NCI-H82 (cell line): ENCODE measurements around the gene TCEAL1.
A peak's percentile ranks its signal among the peaks of the same experiment; 100 is the strongest.
"Not testable (repeated sequence)": the region's sequence is repeated elsewhere in the genome, so short reads cannot be mapped to it uniquely, and the experiment has no call there.

Experiments
- DNase-seq: peaks from one replicate; lab custom pipeline; 2025; lab: John Stamatoyannopoulos, UW

Gene TCEAL1

GRCh38 chrX:103635436-103635835 lies 6.7 kb downstream of the TCEAL1 start:
- no peak for DNase-seq

- no peak for DNase-seq
Measured at GRCh38 chrX:103637604-103638338, 9.0 kb downstream of the TCEAL1 start.

- peak; percentile 65 for DNase-seq
Measured at GRCh38 chrX:103638479-103639346, 9.9 kb downstream of the TCEAL1 start.

GRCh38 chrX:103640401-103641155 lies 11.8 kb downstream of the TCEAL1 start:
- no peak for DNase-seq

GRCh38 chrX:103644125-103644524 lies 15.3 kb downstream of the TCEAL1 start:
- no peak for DNase-seq

DNA sequence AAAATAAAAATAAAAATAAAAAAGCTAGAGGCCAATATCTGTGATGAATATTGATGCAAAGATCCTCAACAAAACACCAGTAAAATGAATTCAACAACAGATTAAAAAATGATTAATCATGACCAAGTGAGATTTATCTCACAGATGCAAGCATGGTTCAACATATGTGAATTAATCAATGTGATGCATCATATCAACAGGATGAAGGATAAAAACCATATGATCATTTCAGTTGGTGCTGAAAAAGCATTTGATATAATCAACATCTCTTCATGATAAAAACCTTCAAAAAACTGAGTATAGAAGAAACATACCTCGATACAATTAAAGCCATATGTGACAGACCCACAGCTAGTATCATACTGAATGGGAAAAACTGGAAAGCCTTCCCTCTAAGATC lies 18.9 kb downstream of the TCEAL1 start:
- DNase-seq, result no peak

- no peak for DNase-seq
Measured at GRCh38 chrX:103651151-103651773, 22.5 kb downstream of the TCEAL1 start.

DNA sequence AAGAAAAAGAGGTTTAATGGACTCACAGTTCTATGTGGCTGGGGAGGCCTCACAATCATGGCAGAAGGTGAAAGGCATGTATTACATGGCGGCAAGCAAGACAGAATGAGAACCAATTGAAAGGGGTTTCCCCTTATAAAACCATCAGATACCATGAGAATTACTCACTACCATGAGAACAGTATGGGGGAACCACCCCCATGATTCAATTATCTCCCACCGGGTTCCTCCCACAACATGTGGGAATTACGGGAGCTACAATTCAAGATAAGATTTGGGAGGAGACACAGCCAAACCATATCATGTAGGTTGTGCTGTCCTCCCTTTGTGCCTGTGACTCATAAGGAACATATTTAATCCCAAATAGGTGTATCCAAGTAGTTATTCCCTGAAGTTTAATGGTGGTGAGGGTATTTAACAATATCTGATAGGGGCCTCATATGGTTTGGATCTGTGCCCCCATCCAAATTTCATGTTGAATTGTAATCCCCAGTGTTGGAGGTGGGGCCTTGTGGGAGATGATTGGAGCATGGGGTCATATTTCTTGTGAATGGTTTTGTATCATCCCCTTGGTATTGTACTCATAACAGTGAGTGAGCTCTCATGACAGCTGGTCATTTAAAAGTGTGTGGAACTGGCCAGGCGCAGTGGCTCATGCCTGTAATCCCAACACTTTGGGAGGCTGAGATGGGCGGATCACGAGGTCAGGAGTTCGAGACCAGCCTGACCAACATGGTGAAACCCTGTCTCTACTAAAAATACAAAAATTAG lies 26.6 kb downstream of the TCEAL1 start:
- DNase-seq, result not testable (repeated sequence)

DNA sequence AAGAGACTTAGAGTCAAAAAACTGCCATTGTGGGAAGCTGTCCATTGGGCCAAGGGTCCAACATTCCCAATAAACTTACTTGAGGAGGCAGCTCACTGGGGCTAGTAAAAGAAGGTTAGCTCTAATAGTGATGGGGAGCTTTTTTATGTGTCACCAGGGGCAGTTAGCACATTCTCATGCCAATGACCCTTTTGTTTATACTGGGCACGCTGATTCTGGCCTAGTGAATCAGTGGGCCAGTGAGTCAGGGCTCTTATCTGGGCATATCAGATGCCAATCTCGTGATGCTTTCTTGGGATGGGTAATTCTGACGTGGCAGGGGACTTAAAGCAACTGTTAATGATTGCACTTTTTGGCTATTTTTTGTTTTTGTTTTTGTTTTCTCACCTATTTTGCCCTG lies 27.8 kb downstream of the TCEAL1 start:
- no peak for DNase-seq

DNA sequence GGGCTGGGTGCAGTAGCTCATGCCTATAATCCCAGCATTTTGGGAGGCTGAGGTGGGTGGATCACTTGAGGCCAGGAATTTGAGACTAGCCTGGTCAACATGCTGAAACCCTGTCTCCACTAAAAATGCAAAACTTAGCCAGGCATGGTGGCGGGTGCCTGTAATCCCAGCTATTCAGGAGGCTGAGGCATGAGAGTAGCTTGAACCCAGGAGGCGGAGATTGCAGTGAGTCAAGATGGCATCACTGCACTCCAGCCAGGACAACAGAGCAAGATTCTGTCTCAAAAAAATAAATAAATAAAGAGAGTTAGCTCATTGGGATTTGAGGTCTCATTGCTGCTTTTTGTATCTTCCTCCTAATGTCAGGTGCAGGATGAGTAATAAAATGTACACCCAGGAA lies 28.3 kb downstream of the TCEAL1 start:
- not testable (repeated sequence) for DNase-seq

- peak; percentile 3 for DNase-seq
Measured at GRCh38 chrX:103658681-103659433, 30.1 kb downstream of the TCEAL1 start.

- not testable (repeated sequence) for DNase-seq
Measured at GRCh38 chrX:103659460-103659859, 30.7 kb downstream of the TCEAL1 start.

GRCh38 chrX:103663981-103664762 lies 35.4 kb downstream of the TCEAL1 start:
- DNase-seq, result no peak

DNA sequence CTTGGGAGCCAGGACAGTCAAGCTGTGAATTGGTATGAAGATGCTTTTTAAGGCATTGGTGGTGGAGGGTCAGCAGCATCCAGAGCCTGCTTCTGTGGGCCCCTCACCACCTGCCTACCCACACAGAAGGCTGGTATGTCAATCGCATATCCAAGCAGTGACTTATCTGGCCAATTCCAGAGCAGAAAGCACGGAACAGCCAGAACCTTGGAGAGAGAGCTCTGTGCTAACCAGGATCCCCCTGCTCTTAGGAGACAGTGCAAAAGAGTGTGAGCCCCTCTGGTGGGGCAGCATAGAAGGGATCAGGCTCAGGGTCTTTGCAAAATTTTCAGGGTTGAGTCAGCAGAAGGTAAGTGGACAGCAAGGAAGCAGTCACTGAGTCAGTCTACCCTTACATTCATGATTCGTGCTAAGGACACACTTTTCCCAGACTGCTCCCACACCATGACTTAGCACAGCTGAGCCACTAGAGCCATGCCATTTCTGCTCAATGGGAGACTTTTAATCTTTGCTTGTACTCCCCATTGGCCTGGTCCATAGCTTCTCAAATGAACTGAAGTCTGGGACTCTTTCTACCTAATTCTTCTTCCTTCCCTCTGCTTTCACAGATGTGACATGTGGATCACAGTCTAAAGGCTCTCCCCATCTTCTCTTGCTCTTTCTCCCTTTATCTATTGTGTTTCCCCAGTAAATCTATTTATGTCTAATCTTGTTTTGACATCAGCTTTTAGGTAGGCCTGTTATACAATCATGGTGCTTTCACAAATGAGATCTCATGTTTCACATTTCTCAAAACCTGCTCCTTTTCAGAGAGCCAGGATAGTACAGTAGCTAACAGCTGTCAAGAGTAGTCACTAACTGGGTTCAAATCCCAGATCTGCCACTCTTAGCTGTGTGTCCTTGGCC lies 37.7 kb downstream of the TCEAL1 start:
- peak; percentile 56 for DNase-seq

DNA sequence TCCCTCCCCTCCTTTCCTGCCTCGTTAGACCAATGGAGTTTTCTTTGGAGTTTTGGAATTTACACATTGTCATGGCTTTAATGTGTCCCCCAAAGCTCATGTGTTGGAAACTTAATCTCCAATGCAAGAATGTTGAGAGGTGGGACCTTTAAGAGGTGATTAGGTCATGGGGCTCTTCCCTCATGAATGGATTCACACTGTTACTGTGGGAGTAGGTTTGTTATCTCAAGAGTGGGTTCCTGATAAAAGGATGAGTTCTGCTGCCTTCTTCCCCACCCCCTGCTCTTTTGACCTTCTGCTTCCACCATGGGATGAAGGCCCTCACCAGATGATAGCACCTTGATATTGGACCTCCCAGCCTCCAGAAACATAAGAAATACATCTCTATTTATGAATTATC lies 41.0 kb downstream of the TCEAL1 start:
- DNase-seq, result no peak

DNA sequence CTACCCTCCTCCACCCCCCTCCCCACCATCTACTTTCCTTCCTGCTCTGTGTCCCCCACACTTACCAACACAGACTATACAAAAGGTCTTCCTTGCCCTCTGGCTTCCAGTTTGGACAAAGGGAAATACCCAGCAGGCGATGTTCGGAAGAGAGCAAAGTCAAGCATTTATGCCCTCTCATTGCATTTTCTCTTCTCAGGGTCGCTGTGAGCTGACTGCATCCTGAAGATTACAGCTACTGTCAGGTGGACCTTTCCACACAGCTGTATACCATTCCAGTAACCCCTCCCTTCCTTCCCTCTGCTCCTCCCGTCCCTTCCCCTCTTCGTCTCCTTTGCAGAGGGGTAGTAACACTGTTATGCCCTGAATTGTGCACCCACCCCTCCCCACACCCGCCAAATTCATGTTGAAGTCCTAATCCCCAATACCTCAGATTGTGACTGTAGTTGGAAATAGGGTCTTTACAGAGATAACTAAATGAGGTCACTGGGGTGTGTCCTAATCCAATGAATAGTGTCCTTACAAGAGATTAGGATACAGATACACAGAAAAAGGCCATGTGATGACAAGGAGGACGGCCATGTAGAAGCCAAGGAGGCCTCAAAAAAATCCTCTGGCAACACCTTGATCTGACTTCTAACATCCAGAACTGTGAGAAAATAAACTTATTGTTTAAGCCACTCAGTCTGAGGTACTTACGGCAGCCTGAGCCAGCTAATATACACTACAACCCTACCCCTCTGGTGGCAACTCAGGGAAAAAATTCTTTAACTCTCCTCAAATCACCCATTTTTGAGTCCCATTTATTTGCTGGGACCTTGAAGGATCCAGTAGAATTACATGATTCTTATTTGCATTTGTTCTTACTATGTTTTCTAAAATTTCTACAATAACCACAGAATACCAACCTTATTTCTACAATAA lies 46.0 kb downstream of the TCEAL1 start:
- peak; percentile 68 for DNase-seq

GRCh38 chrX:103678199-103678993 lies 49.6 kb downstream of the TCEAL1 start:
- no peak for DNase-seq
